Prostate gland (tissue), 2 donors: ENCODE measurements around the gene CENPP.

Experiments
- CTCF ChIP-seq, 4 experiments: fragments of 200-600 bp in 2 of 4; fragments of 450-650 bp in 2 of 4; sonication (generic) in 2 of 4; IDR thresholded peaks; 1 replicate in 3 of 4; 2 replicates in 1 of 4; pipeline ENCODE4 v1.5.1; 2016 to 2019; ENCODE audit warnings: antibody characterized with exemption in 4 of 4, mild to moderate bottlenecking in 2 of 4, moderate library complexity in 2 of 4
- POLR2A ChIP-seq: fragments of 450-650 bp; IDR thresholded peaks from one replicate; pipeline ENCODE4 v1.6.1; 2016; ENCODE audit warnings: antibody characterized with exemption, mild to moderate bottlenecking
- POLR2AphosphoS5 ChIP-seq: sonication (generic); formaldehyde crosslinking; IDR thresholded peaks from one replicate; pipeline ENCODE4 v1.6.1; 2017; ENCODE audit warnings: antibody characterized with exemption

DNA sequence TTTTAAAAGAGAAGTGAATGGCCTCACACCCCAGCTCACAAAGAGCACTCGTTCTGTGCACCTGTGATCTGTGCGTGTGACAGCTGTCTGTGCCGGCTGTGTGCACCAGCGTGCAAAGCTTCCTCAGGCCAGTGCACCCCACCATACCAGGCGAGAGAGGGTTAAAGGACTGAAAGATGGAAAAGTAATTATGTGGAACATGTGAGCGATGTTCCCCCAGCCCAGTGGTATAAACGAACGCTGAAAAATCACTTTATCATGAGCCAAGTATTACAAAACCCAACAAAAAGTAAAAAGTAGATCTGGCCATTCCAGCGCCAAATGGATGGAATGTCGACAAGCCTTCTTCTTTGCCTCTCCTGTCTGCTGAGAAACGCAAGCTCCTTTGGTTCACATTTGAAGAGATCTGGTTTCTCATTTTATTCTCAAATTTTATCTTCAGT is 290.5 kb downstream of the CENPP start:
- TF ChIP-seq CTCF (IDR thresholded peaks at IDR 0.05) = no peak
- no peak for TF ChIP-seq POLR2A
- no peak for TF ChIP-seq POLR2AphosphoS5
